SK-N-SH (cell line): Measurements from ENCODE around the gene BRCA2. TPM values are rescaled to one million over a fixed set of nuclear protein-coding genes. Genes with fewer than 3 reads are reported as not detected.

Experiments
- CTCF ChIA-PET: fragments of 300-600, 350-600 bp; formaldehyde crosslinking; extraction: SDS; loops from one replicate; lab custom pipeline; 2021; lab: Yijun Ruan, JAX
- POLR2A ChIA-PET: fragments of 350-600 bp; sonication (Branson Sonifier 250); formaldehyde crosslinking; extraction: SDS; loops from one replicate; lab custom pipeline; 2020; ENCODE audit warnings: antibody characterized with exemption, inconsistent platforms; lab: Yijun Ruan, JAX
- DNase-seq: peaks from one replicate; pipeline ENCODE4 v3.0.0; 2012
- H2AFZ ChIP-seq: fragments of 200-600 bp; sonication (generic); 2 replicates; pipeline ENCODE4 v1.8.1; 2016; ENCODE audit warnings: antibody characterized with exemption, mild to moderate bottlenecking, low read depth
- H3F3A ChIP-seq: fragments of 200-600 bp; sonication (generic); replicated peaks from 2 replicates; pipeline ENCODE3; 2016; ENCODE audit warnings: antibody characterized with exemption, mild to moderate bottlenecking; ENCODE audit not compliant: insufficient read depth
- H3K27ac ChIP-seq, 2 experiments: fragments of 200-500 bp in 1 of 2; fragments of 200-600 bp in 1 of 2; sonication (Bioruptor generic) in 1 of 2; sonication (generic), shearing (Covaris generic) in 1 of 2; 2 replicates each; pipeline versions ENCODE4 v1.5.1 to v1.6.1; 2014 to 2016; ENCODE audit warnings: low read depth in 2 of 2, inconsistent platforms in 1 of 2, low read length in 1 of 2, mild to moderate bottlenecking in 1 of 2, mixed read lengths in 1 of 2
- H3K27me3 ChIP-seq: fragments of 200-600 bp; sonication (generic), shearing (Covaris generic); 2 replicates; pipeline ENCODE4 v1.6.1; 2016; ENCODE audit warnings: mixed run types; ENCODE audit not compliant: insufficient read depth
- H3K36me3 ChIP-seq, 2 experiments: fragments of 200-500 bp in 1 of 2; fragments of 200-600 bp in 1 of 2; sonication (Bioruptor generic) in 1 of 2; sonication (generic) in 1 of 2; replicated peaks in 1 of 2; 2 replicates each; pipeline versions ENCODE3 to v1.5.1; 2014 to 2016; ENCODE audit warnings: low read length in 1 of 2, mild to moderate bottlenecking in 1 of 2; ENCODE audit not compliant: insufficient read depth in 2 of 2, control insufficient read depth in 1 of 2
- H3K4me1 ChIP-seq, 2 experiments: fragments of 200-500 bp in 1 of 2; fragments of 200-600 bp in 1 of 2; sonication (Bioruptor generic) in 1 of 2; sonication (generic), shearing (Covaris generic) in 1 of 2; 2 replicates each; pipeline versions ENCODE4 v1.5.1 to v1.6.1; 2014 to 2016; ENCODE audit warnings: low read depth in 1 of 2, low read length in 1 of 2, mixed run types in 1 of 2; ENCODE audit not compliant: insufficient read depth in 2 of 2, control insufficient read depth in 1 of 2
- H3K4me2 ChIP-seq: fragments of 200-600 bp; sonication (generic), shearing (Covaris generic); 2 replicates; pipeline ENCODE4 v1.6.1; 2017; ENCODE audit warnings: mixed run types
- H3K4me3 ChIP-seq, 2 experiments: fragments of 200-500 bp in 1 of 2; fragments of 200-600 bp in 1 of 2; sonication (Bioruptor generic) in 1 of 2; sonication (generic), shearing (Covaris generic) in 1 of 2; 2 replicates each; pipeline versions ENCODE4 v1.5.1 to v1.8.1; 2014 to 2016; ENCODE audit warnings: low read depth in 2 of 2, inconsistent platforms in 1 of 2, low read length in 1 of 2, mild to moderate bottlenecking in 1 of 2, mixed read lengths in 1 of 2, moderate library complexity in 1 of 2
- H3K79me2 ChIP-seq: fragments of 200-600 bp; sonication (generic); 2 replicates; pipeline ENCODE4 v1.8.1; 2017; ENCODE audit warnings: mild to moderate bottlenecking; ENCODE audit not compliant: insufficient read depth
- H3K9ac ChIP-seq: fragments of 200-600 bp; sonication (generic); 2 replicates; pipeline ENCODE4 v1.6.1; 2017; ENCODE audit warnings: mixed run types
- H3K9me2 ChIP-seq: fragments of 200-600 bp; sonication (generic); 2 replicates; pipeline ENCODE4 v1.6.1; 2017; ENCODE audit warnings: mixed run types
- H3K9me3 ChIP-seq: fragments of 200-600 bp; sonication (generic); 2 replicates; pipeline ENCODE4 v1.6.1; 2017; ENCODE audit warnings: mixed run types, mild to moderate bottlenecking, moderate library complexity
- H4K20me1 ChIP-seq: fragments of 200-600 bp; sonication (generic); 2 replicates; pipeline ENCODE4 v1.6.1; 2017; ENCODE audit warnings: mild to moderate bottlenecking, mixed run types; ENCODE audit not compliant: insufficient read depth
- CHD2 ChIP-seq: fragments of 150-350 bp; IDR thresholded peaks from 2 replicates; pipeline ENCODE4 v1.6.1; 2018; ENCODE audit warnings: low read length; ENCODE audit not compliant: partially characterized antibody
- ELF1 ChIP-seq: IDR thresholded peaks from 2 replicates; pipeline ENCODE4 v1.4.0; 2012
- EP300 ChIP-seq, 2 experiments: IDR thresholded peaks; 2 replicates each; pipeline versions ENCODE4 v1.4.0 to v1.6.1; 2012; ENCODE audit warnings: borderline replicate concordance in 1 of 2, low read depth in 1 of 2, low read length in 1 of 2
- FOSL2 ChIP-seq: IDR thresholded peaks from 2 replicates; pipeline ENCODE4 v1.4.0; 2012; ENCODE audit warnings: low read depth, mild to moderate bottlenecking, moderate library complexity, borderline replicate concordance
- FOXJ3 ChIP-seq: sonication (generic); formaldehyde crosslinking; IDR thresholded peaks from 2 replicates; pipeline ENCODE4 v1.5.1; 2020; ENCODE audit warnings: mild to moderate bottlenecking, missing genetic modification reagents
- FOXM1 ChIP-seq: IDR thresholded peaks from 2 replicates; pipeline ENCODE4 v1.4.0; 2012; ENCODE audit warnings: low read depth, mild to moderate bottlenecking
- GABPA ChIP-seq: IDR thresholded peaks from 2 replicates; pipeline ENCODE4 v1.4.0; 2012; ENCODE audit warnings: low read depth, mild to moderate bottlenecking
- GATA2 ChIP-seq: sonication (generic); formaldehyde crosslinking; IDR thresholded peaks from 2 replicates; pipeline ENCODE4 v1.5.0; 2020; ENCODE audit warnings: mild to moderate bottlenecking, missing genetic modification reagents
- NFIC ChIP-seq: IDR thresholded peaks from 2 replicates; pipeline ENCODE4 v1.4.0; 2012; ENCODE audit warnings: borderline replicate concordance
- POLR2AphosphoS5 ChIP-seq: IDR thresholded peaks from 2 replicates; pipeline ENCODE4 v1.6.1; 2012; ENCODE audit warnings: low read depth, low read length
- RAD21 ChIP-seq: IDR thresholded peaks from 2 replicates; pipeline ENCODE4 v1.6.1; 2012; ENCODE audit warnings: mild to moderate bottlenecking, low read length
- RCOR1 ChIP-seq: fragments of 150-350 bp; IDR thresholded peaks from 2 replicates; pipeline ENCODE4 v1.6.1; 2017; ENCODE audit warnings: antibody characterized with exemption, low read length
- RFX5 ChIP-seq: IDR thresholded peaks from 2 replicates; pipeline ENCODE4 v1.6.1; 2012; ENCODE audit warnings: mild to moderate bottlenecking, improper control_type of control experiment, low read length
- RXRA ChIP-seq: IDR thresholded peaks from 2 replicates; pipeline ENCODE4 v1.4.0; 2012; ENCODE audit warnings: low read depth, mild to moderate bottlenecking, borderline replicate concordance
- SIN3A ChIP-seq: IDR thresholded peaks from 2 replicates; pipeline ENCODE4 v1.6.1; 2012; ENCODE audit warnings: low read depth, mild to moderate bottlenecking, low read length, moderate library complexity, borderline replicate concordance
- SMC3 ChIP-seq: IDR thresholded peaks from 2 replicates; pipeline ENCODE4 v1.6.1; 2012; ENCODE audit warnings: low read depth, low read length, improper control_type of control experiment
- TAF1 ChIP-seq: IDR thresholded peaks from 2 replicates; pipeline ENCODE4 v1.6.1; 2012; ENCODE audit warnings: low read depth, mild to moderate bottlenecking, low read length, moderate library complexity, borderline replicate concordance
- TCF12 ChIP-seq: IDR thresholded peaks from 2 replicates; pipeline ENCODE4 v1.4.0; 2012
- TEAD4 ChIP-seq: IDR thresholded peaks from 2 replicates; pipeline ENCODE4 v1.4.0; 2012; ENCODE audit warnings: mild to moderate bottlenecking, borderline replicate concordance; ENCODE audit not compliant: insufficient read depth
- YY1 ChIP-seq: IDR thresholded peaks from 2 replicates; pipeline ENCODE4 v1.4.0; 2012; ENCODE audit warnings: low read depth, mild to moderate bottlenecking
- WGBS: methylation state at CpG from one replicate; pipeline ENCODE4 v1.1.6; 2017; ENCODE audit warnings: low lambda C conversion rate; 5-methylcytosine and 5-hydroxymethylcytosine counted together
- polyA plus RNA-seq, 3 experiments: library from polyadenylated mRNA; depleted of rRNA; stranded (reverse); fragments of >200 nt; gene quantifications; 2 replicates each; pipeline ENCODE4 v1.2.3, GENCODE V29; 2012
- TF ChIP-seq, protein P1 (sequence below): fragments of 200-600 bp; sonication (generic); IDR thresholded peaks from 2 replicates; pipeline ENCODE4 v1.6.1; 2017; ENCODE audit warnings: antibody characterized with exemption, mild to moderate bottlenecking, moderate library complexity
- TF ChIP-seq, protein P2 (sequence below): fragments of 150-350 bp; IDR thresholded peaks from 2 replicates; pipeline ENCODE4 v1.6.1; 2016; ENCODE audit warnings: mild to moderate bottlenecking, low read depth, low read length

BRCA2 gene
- polyA plus RNA-seq, 1 of the 3 experiments (the other 2 are of a cell fraction) = 1.6 TPM

DNA sequence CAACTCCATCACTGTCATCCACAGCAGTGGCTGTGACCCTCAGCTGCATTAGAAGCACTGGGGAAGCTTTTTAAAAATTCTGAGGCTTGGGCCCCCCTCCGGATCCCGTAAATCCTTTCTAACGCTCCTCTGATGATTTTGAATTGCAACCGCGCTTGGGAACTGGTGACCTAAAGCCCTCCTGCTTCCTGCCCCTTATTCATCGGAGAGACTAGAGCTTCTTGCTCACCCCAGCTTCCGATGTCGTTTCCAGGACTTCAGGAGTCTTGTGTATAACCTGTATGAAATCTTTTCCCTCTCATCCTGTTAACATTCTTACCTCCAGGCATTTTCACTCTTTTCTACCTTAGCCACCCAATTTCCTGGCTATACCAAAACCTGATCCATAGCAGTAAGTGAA, 14.9 kb upstream of the BRCA2 start:
- 87% methylated on average over 8 of the region's 8 CpGs for WGBS
- Histone ChIP-seq H3F3A (no peaks in the 10 kb centered on the region), H4K20me1 (no peaks in the 10 kb centered on the region), H3K27ac (no peak overlapping the region), H3K36me3 (no peaks in the 10 kb centered on the region), H3K9ac (no peak overlapping the region)
- no peak for DNase-seq
- TF ChIP-seq GABPA (no peak), SMC3 (no peak), CHD2 (no peak), NFIC (no peak), RXRA (no peak), FOXJ3 (CRISPR knock-in tag) (no peak), POLR2AphosphoS5 (no peak), FOXM1 (no peak), RAD21 (no peak), FOSL2 (no peak), GATA2 (CRISPR knock-in tag) (no peak), SIN3A (no peak), RCOR1 (no peak), ELF1 (no peak)
- TF ChIP-seq, protein P1, sequence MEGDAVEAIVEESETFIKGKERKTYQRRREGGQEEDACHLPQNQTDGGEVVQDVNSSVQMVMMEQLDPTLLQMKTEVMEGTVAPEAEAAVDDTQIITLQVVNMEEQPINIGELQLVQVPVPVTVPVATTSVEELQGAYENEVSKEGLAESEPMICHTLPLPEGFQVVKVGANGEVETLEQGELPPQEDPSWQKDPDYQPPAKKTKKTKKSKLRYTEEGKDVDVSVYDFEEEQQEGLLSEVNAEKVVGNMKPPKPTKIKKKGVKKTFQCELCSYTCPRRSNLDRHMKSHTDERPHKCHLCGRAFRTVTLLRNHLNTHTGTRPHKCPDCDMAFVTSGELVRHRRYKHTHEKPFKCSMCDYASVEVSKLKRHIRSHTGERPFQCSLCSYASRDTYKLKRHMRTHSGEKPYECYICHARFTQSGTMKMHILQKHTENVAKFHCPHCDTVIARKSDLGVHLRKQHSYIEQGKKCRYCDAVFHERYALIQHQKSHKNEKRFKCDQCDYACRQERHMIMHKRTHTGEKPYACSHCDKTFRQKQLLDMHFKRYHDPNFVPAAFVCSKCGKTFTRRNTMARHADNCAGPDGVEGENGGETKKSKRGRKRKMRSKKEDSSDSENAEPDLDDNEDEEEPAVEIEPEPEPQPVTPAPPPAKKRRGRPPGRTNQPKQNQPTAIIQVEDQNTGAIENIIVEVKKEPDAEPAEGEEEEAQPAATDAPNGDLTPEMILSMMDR = no peak
- TF ChIP-seq, protein P2, sequence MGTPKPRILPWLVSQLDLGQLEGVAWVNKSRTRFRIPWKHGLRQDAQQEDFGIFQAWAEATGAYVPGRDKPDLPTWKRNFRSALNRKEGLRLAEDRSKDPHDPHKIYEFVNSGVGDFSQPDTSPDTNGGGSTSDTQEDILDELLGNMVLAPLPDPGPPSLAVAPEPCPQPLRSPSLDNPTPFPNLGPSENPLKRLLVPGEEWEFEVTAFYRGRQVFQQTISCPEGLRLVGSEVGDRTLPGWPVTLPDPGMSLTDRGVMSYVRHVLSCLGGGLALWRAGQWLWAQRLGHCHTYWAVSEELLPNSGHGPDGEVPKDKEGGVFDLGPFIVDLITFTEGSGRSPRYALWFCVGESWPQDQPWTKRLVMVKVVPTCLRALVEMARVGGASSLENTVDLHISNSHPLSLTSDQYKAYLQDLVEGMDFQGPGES = no peak
- TF ChIP-seq, all 33 proteins: peak for 0
- no peak overlapping the region for H3K4me2 ChIP-seq
- CTCF ChIA-PET = interaction anchor here (0.9 kb wide), 1 partner anchor 390 kb away, joined by 3 read pairs; no protein-coding TSS in a partner anchor
- no peaks in the 10 kb centered on the region for H3K79me2 ChIP-seq
- H3K4me1 ChIP-seq = no peaks in the 10 kb centered on the region
- no peak overlapping the region for H3K4me3 ChIP-seq
- no peak overlapping the region for H2AFZ ChIP-seq
- POLR2A ChIA-PET = interaction anchor here (1.0 kb wide), 1 partner anchor 15 kb away, joined by 3 read pairs; the partner anchor contains the start of genes BRCA2 and ZAR1L
- H3K27me3 ChIP-seq = no peaks in the 10 kb centered on the region
- no peaks in the 10 kb centered on the region for H3K9me3 ChIP-seq
- H3K9me2 ChIP-seq = no peaks in the 10 kb centered on the region

DNA sequence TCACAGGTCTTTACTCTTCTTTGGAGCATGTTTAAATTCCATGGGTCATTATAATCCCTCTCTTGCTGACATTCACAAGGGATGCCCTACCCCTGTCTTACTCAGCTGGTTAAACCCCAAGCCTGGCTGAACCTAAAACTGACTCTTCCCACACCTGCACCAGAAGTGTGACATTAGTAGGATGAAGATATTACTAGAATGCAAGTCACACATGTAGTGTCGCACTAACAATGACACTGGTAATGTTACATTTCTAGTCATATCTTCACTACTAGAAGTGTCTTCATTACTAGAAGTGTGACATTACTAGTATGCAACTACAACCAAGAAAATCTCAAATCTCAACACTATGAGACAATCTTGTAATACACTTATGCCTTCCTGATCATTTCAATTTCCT, 14.4 kb upstream of the BRCA2 start:
- TF ChIP-seq TAF1 (no peak), NFIC (no peak), ELF1 (no peak), TEAD4 (no peak), GABPA (no peak), EP300 (IDR thresholded peaks at IDR 0.05; ENCODE audit: borderline replicate concordance in 1 of 2, low read depth in 1 of 2, low read length in 1 of 2) (no peak), YY1 (no peak), TCF12 (no peak), SIN3A (no peak), SMC3 (no peak), RFX5 (no peak)
- TF ChIP-seq, protein P2 = no peak
- TF ChIP-seq, all 33 proteins: peak for 0
- 95% methylated on average over 1 of the region's 1 CpG for WGBS
- Histone ChIP-seq H3K9ac (no peak overlapping the region), H3K79me2 (no peaks in the 10 kb centered on the region), H3K27ac (no peak overlapping the region), H3K4me1 (no peaks in the 10 kb centered on the region), H3K4me3 (no peak overlapping the region), H4K20me1 (no peaks in the 10 kb centered on the region), H2AFZ (no peak overlapping the region), H3K9me2 (no peaks in the 10 kb centered on the region), H3F3A (no peaks in the 10 kb centered on the region), H3K36me3 (no peaks in the 10 kb centered on the region), H3K27me3 (no peaks in the 10 kb centered on the region), H3K9me3 (no peaks in the 10 kb centered on the region), H3K4me2 (no peak overlapping the region)
- DNase-seq = no peak
- ChIA-PET POLR2A (interaction anchor here (1.0 kb wide), 1 partner anchor 14 kb away, joined by 3 read pairs; the partner anchor contains the start of genes BRCA2 and ZAR1L), CTCF (interaction anchor here (1.2 kb wide), 1 partner anchor 391 kb away, joined by 3 read pairs; no protein-coding TSS in a partner anchor)
